GM18526 (cell line): Measurements from ENCODE around the gene TNS3.

Experiments used
- POLR2A ChIP-seq: IDR thresholded peaks from 3 replicates; pipeline ENCODE4 v1.6.1; 2011; ENCODE audit not compliant: insufficient read length; ENCODE audit errors: extremely low read depth

Gene TNS3

DNA sequence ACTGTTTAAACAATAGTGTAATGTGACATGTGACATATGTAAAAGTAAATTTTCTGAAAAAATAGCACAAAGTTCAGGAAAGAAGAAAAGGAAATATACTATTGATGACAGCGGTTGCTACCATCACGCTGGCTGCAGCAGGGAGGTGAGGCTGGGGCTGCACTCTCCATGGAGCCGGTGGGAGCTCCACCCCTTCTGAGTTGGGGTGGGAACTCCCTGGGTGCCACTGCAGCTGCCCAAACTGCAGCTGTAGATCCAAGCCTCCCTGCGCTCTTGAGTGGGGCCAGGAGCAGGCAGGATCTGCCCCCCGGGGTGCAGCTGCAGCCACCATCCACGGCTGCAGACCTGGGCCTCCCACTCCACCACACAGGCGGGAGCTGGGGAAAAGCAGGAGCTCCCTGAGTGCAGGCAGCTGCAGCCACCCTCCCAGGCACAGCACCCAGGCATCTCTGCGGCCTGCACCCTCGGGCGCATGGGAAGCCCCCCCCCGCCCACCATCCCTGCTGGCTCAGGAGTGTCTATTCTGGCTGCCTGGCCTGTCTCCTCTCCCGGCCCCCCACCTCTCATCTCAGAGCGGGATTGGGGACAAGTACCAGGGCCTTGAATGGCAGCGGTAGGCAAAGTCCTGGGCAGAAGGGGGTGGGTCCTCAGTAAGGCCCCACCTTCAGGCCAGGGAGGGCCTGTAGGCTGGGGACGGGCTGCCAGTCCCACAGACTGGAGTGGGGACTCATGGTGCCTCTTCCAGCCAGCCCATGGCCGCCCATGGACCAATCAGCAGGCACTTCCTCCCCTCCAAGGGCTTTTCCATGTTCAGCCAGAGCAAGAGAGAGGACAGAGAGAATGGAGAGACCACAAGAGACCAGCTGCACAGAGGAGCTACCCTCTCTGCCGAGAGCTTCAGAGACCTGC lies 50.1 kb downstream of the TNS3 start:
- no peak for TF ChIP-seq POLR2A

DNA sequence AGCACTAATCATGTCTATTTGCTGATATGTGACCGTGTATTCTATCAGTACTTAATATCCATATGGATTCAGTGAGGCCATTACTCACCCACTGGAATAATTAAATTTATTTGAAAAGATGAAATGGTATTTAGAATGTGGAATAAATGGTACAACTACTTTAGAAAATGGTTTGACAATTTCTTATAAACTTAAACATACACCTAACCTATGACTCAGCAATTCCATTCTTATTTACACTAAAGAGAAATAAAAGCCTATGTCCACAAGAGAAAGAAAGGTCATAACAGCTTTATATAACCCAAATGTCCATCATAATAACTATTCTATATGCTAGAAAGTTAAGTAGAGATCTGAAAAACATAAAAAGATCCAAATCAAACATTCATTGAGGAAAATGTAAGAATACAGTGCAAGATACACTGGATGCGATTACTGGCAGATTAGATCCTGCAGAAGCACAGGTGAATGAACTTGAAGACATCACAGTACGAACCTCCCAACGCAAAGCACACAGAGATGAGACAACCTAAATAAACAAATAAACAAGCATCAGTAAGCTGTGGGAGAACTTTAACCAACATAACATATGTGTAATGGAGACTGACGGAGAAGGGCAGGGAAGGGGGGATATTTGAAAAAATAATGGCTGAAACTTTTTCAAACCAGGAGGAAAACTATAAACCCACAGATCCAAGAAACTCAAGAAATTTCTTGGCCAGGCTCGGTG lies 51.9 kb downstream of the TNS3 start:
- no peak for TF ChIP-seq POLR2A

DNA sequence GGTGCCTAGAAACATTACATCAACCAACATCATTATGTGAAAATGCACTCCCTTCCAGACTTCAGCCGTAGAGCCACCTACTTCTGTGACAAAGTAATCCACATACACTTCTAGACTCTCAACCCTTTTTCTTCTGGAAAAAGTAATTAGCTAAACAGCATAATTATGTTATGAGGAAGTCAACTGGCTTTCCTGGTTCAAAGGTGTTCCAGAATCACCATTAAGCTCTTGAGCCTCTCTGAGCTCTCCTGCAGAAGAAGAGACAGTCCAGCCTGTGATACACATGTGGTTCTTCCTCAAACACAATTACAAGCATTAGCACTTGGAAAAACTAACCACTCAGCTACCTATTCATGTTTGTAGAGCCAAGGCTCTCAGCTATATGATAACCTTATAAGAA lies 52.5 kb downstream of the TNS3 start:
- no peak for TF ChIP-seq POLR2A

DNA sequence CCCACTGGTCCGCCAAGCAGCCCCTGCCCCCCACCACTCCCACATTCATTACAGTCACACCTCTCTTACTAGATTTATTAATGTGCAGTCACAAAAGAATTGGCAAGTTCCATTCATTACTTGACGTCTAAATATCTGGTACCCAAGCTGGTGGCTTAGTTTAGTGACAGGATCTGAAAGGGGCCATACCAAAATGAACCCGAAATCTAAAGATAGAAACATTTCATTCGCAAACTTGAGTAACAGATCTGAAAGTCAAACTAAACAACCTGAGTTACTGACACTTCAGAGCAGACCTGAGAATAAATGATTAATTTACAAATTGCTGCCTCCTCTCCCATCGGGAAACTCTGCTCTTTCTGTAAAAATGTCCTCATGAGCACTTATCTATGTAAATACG lies 53.4 kb downstream of the TNS3 start:
- no peak for TF ChIP-seq POLR2A

DNA sequence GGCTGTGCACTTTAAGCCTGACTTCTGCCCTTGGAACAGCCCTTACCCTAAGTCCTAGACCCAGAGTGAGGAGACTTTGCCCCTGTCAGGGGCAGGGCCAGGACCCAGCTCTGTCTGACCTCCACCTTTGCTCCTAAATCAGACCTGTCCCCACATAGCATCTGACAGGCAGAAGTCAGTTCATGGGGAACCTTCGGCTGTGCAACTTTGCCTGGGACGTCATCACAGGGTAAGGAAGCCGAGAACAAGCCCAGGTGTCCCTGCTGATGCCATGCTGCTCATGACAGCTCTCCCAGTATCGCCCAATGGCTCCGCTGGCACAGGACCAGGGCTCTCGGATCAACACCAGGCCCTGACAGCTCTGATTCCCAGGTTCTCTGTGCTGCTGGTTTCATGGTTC lies 55.4 kb downstream of the TNS3 start:
- TF ChIP-seq POLR2A: no peak

DNA sequence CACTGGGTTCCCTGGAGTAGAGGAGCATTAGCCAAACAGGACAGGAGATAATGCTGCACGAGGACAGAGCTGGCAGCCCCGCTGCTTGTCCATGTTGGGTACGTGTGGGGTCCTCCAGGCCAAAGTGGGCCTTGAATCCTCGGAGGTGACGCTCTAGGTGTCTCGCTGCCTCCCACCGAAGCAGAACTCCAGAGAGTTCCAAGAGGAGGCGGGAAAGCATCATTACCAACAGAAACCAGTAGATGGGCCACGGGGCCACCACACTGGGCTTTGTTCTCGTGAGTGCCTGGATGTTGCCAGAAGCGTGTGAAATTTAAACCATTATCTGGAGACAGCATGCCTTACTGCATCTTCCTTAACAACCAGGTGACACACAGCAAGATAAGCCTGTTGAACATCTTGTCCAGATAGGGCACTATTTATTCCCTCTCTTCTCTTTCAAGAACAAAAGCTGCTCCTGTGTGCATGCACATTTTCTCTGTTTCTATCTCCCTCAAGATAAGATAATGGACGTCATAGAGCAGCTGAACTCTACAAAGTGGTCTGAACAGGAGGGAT lies 56.8 kb downstream of the TNS3 start:
- no peak for TF ChIP-seq POLR2A

DNA sequence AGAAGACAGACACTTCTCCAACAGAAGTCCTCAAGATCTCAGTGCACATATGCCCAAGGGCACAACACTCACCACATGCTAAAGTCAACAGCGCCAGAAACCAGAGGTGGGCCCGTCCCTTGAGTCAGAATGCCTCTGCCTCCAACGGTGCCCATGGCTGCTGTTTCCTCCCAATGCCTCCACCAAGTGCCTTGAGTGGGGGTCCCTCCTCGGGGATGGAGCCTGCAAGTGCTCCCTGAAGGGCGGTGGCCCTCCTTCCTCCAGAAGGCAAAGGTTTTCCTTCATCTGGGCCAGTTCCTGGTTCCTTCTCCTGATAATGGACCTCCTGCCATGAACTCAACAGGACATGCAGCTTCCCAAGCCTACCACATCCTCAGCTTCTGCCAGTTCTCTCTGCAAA lies 58.5 kb downstream of the TNS3 start:
- no peak for TF ChIP-seq POLR2A

DNA sequence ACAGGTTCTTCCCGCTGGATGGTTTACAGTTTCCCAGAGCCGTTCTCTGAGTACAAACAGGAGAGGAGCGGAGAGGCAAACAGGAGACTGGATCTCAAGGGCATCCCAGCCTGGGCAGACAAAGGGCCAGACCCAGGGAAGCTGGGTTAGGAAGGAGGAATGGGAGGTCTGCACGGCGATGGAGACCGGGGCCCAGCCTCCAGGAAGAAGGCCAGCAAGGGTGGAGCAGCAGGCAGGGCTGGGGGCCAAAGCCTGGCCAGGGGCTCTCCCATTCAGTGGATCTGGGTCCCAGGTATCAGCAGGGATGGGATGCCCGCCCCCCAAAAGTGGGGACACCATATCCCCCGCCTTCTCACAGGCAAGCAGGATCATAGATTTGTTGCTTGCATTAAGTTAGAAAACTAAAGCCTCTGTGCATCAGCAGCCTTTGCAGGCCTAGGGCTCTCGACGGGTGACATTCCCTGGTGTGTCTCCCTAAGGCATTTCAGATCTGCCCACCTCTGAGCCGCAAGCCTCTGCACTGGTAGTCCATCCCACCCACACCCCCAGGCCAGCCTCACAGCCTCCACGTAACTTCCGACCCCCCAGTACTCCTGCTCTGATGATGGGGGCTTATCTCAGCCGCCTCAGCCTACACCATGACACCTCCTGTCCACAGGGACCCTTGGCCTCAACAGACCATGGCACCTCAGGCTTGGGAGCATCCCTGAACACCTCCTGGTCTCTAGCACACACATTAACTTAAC lies 59.9 kb downstream of the TNS3 start:
- TF ChIP-seq POLR2A: no peak

DNA sequence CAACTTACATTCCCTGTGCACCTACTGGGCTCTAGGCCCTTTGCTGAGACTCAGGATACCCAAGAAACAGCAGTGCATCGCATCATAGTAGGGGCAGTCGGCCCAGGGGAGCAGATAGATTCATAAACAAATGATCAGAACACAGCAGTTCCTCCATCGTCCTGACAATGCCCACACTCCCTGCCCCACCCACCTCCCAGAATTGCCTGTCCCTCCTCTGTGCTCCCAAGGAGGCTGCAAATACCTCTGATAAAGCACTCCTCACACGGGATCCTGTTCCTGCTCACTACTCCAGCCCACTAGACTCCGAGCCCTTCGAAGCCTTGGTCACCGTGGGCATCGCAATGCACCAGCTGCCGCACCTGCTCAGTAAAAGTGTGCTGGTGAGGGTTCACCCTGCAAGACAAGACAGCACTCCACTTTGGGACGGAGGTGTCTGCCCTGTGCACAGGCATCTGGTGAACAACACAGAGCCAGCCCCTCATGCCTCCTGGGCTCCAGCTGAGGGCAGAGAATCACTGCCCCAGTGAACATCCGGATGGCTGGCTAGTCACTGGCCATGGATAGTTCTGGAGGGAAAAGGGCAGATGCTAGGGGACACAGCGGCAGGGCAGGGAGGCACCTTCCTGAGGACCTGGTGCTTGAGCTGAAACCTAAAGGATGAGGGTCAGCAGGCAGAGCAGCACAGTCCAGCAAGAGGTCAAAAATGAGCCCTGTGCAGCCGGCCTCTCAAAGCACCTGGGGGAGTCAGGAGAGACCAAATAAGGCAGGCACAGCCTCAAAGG lies 60.7 kb downstream of the TNS3 start:
- TF ChIP-seq POLR2A: no peak

DNA sequence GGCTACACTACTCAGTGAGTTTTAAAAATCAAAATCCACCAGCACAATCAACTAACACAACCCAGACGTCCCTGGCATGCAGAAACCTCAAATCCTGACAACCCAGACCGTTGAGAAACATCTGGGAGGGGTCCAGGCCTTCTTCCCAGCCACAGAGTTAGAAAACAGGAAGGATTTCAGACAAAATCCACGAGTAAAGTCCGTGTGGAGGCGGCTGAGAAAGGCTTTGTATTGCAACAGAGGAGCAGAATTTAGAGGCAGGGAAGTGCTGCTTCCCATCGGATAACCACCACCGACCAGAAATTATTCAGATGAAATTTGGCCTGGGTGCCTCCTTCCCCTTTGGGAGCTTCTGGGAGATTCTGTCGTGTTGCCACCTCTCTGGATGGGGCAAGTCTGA lies 61.5 kb downstream of the TNS3 start:
- TF ChIP-seq POLR2A: no peak

DNA sequence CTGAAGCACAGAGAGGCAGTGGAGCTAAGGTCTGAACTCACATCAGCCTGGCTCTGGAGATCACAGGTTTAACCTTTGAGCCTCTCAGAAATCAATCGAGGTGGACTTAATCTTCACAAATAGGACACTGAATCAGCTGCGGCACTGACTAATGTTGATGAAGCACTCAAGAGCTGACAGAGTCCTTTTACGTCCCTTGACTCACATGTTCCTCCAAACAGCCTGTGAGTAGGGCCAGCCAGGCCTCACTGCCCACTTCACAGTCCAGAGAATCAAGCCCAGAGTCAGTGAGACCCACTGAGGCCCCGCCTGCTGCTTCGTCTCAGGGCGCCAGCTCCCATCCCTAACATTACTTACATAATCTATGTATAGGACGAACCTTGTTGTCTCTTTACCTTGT lies 63.1 kb downstream of the TNS3 start:
- TF ChIP-seq POLR2A: no peak

DNA sequence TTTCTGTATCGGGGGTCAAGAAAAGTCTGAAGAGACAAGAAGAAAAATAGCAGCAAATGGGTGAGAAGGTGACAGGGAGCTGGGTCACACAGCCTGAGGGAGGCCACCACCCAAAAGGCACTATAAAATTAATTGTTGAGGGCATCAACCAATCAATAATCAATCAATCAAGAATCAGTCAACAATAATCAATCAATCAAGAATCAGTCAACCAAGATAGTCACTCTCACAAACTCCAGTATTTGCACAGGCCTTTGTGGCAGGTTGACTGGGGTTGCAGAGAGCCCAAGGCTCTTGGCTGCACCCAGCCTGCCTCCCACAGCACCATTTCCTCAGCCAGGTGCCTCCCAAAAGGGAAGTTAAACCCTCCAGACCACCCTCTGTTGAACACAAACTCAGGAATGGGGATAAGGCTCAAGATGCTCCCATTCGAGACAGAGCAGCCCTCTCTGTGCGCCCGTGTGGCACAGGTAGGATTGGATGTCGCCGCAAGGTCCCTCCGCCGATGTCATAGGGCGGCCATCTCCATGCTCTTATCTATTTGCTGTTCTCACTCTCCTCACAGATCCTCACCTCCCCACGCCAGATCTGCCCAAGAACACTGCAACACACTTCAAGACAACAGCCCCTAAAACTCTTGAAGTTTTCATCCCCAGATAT lies 64.0 kb downstream of the TNS3 start:
- no peak for TF ChIP-seq POLR2A

DNA sequence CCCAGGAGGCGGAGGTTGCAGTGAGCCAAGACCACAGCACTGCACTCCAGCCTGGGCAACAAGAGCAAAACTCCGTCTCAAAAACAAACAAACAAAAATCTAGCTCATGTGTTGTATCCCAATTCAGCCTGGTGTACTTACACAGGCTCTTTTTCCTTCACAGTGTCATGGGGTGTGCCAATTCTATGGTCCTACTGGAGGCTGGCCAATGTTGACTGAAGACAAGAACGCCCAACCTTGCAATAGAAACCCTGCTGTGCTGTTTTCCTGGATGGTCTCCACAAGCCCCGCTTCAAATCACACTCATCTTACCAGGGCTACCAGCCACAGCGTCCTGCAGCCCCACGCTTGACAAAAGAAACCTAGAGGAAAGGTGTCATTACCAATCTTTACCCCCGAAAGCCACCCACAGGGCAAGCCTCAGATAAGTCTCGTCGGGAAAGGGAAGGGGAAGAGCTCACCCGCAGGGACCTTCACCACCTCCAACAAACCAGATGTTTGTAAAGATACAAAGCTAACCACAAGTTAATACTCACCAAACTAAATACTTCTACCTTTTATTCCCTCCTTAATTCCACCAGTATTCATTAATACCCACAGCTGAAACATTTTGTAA lies 64.8 kb downstream of the TNS3 start:
- no peak for TF ChIP-seq POLR2A

DNA sequence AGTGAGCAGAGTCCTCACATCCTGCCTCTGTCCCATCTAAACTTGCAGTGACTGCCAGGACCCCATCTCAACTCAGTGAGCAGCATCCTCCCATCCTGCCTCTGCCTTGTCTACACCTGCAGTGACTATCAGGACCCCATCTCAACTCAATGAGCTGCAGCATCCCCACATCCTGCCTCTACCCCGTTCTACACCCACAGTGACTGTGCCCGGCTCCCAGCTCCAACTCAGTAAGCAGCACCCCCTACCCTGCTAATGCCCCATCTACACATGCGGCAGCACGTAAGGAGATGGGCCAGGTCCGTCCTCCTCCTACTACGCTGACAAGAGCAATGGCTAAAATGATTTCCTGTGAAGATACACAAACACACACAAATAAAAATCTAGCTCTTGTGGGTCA lies 65.5 kb downstream of the TNS3 start:
- TF ChIP-seq POLR2A: no peak
